Muscle of back (tissue), 13 donors: ENCODE results near the gene IQCF2. TPM values are rescaled to one million over a fixed set of nuclear protein-coding genes. Genes with fewer than 3 reads are reported as not detected.
A peak's percentile ranks its signal among the peaks of the same experiment; 100 is the strongest.
"Not testable (repeated sequence)": the region's sequence is repeated elsewhere in the genome, so short reads cannot be mapped to it uniquely, and the experiment has no call there.

ENCODE experiments used
- DNase-seq, 3 donors: peaks; one replicate each; pipeline versions ENCODE4 v3.0.0 to v3.0.0-alpha.2; 2013
- long read RNA-seq, 9 donors: transcript quantifications; one replicate each; lab custom pipeline, GENCODE V29; 2026
- polyA plus RNA-seq, 10 donors: library from polyadenylated mRNA; unstranded; fragments of 120-200 nt; gene quantifications; one replicate each; pipeline ENCODE4 v1.2.1, GENCODE V29; 2013; ENCODE audit not compliant: insufficient read length in 10 of 10

The IQCF2 gene
- polyA plus RNA-seq, result not detected
- long read RNA-seq, donor 1, result 0 reads
- long read RNA-seq, donor 2, result 0 reads
- long read RNA-seq, donor 3, result 0 reads
- long read RNA-seq, donor 4, result 0 reads
- long read RNA-seq, donor 5, result 0 reads
- long read RNA-seq, donor 6, result 0 reads
- long read RNA-seq, donor 7, result 0 reads
- long read RNA-seq, donor 8, result 0 reads
- long read RNA-seq, donor 9, result 0 reads

DNA sequence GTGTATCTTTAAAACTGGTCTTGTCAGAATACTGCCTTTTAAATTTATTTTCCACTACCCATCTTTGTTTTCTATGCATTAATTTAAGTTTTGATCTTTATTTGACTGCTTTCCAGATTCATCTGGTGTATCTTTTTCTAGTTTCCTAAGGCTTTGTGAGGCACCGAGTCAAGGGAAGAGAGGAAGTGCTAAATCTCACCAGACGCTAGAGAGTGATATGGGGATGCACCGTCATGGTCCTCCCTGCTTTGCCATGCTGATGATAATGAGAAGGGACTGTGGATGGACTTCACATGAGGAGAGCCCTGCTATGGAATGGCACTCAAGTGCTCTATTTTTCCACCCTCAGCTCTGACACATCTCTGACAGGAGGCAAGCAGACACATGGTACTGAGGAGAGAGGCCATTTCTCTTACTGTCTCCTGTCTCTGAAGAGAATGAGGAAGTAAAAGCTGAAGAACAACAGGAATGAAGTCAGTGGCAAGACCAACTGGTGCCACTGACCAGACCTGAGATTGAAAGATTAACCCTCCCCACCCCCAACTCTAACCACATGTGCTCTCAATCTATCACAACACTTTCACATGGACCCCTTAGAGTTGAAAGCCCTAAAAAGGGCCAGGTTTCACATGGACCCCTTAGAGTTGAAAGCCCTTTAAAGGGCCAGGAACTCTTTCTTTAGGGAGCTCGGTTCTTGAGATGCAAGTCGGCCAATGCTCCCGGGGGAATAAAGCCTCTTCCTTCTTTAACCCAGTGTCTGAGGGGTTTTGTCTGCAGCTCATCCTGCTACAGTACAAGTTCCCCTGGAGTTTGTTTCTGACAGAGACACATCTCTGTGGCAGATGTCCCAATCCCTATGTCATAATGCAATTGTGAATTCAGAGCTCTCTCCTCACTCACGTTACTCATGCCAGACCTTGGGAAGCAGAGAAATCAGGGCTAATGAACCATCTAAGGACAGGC lies at the start of gene IQCF2:
Gene IQCF2 (plus strand): TSS at position 913 of the 963 bp plus-strand sequence. CDS start 52 bp downstream, outside the sequence.
- no peak for DNase-seq

DNA sequence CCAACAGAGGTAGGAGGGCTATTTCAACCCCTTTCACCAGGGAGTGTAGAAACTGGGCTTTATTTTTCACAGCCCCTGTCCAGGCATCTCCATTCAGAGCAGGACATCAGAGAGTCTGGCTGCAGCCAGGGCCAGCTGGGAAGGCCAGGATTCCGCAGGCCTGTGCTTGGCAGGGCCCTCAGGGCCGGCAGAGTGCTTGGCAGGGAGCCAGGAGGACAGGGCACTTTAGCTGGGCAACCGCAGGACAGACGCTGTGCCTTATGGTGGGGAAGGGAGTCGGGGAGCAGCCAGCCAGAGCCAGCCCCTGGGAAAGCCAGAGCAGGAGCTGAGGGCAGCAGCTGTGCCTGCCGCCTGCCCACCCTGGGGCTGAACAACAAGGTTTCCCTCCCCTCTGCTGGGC lies 47.9 kb upstream of the IQCF2 start:
- DNase-seq, result peak; percentile 17 to 41 (median 22)

DNA sequence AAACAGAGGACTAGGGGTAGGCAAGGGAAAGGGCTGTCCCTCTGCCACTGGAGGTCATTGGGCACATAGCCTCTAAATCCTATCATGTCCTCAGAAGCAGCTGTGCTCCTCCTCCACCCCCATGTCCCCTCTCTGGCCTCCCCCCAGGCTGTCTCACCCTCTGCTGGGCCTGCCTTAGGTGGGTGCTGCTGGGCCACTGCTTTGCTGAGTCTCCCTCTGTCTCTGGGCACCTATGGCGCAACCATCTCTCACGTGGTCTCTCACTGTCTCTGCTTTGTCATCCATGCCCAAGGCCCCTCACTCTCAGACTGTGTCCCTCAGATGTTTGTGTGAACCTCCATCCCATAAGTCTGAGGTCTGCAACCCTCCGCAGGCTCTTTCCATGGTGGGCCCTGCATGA lies 47.4 kb upstream of the IQCF2 start:
- DNase-seq, result no peak

- no peak for DNase-seq
Measured at GRCh38 chr3:51815614-51816013, 45.8 kb upstream of the IQCF2 start.

- DNase-seq, result no peak
Measured at GRCh38 chr3:51816723-51817122, 44.7 kb upstream of the IQCF2 start.

DNA sequence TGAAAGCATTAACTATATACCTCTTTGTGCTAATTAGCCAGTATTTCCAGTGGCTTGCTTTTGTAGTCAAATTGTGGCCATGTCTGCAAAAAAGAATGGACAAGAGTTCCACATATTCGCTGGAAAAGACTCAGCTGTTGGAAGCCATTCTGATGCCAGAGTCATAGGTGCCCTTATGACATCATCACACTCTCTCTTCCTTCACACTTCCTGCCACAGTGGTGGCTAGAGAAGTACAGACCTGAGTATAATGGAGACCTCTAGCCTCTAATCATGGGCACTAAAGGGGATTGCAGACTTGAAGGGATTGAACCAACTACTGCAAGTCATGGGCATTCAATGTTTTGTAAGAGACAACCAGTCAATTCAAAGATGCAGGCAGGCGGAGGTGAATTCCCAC lies 44.0 kb upstream of the IQCF2 start:
- no peak for DNase-seq

GRCh38 chr3:51819151-51819550 lies 42.3 kb upstream of the IQCF2 start:
- no peak for DNase-seq

DNA sequence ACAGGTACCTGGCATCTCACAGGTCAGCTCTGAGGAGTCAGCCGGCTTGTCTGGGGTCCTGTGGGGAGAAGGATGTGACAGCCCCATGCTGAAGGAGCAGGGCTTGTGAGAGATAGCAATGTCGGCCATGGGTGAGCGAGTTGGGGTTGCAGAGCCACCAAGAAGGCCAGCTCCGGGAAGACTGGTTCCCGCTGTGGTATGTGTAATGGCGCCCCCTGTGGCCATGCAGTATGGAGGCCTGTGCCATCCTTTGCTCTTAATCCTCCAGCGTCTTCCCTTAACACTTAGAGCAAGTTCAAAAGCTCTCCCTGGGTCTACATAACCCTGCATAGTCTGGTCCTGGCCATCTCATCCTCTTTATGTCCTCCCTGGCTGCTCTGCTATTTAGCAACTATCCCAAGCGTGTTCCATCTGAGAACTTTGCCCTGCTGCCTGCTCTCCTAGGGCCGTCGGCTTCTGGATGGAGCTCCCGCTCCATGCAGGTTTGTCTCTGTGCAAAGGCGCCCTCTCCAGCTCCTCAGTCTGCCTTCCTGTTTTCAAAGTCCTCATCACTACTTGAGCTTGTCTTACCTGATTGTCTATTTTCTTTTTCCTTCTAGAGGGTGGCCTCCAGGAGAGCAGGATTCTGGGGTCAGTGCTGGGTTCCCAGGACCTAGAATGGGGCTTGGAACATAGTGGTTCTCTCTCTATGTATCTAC lies 41.6 kb upstream of the IQCF2 start:
- DNase-seq, result no peak

GRCh38 chr3:51828297-51828696 lies 33.1 kb upstream of the IQCF2 start:
- no peak for DNase-seq

- DNase-seq, result no peak
Measured at GRCh38 chr3:51830345-51830744, 31.1 kb upstream of the IQCF2 start.

DNA sequence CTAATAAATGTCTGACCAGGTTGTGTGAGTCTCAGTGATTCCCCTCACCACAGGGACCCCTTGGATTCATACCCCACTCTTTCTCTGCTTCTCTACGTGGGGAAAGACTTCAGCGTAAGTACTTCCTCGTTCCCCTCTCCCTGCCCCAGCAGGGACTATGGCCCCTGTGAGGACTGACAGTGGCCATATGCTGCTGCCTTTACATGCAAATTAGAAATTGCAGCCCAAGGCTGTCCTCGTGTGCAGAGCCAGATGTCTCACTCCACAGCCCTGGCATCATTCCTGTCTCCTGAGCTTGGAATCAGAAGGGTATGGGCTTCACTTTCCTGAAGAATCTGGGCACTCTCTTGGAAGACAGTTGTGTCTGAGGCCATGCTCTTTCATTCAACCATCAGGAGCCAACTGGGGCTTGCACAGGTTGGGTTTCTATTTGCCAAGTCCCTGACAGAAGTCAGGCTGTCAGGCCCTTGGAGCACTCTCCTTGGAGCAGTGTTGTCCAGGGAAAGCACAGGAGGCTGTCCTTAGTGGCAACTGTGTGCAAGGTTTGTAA lies 30.5 kb upstream of the IQCF2 start:
- DNase-seq, result no peak

DNA sequence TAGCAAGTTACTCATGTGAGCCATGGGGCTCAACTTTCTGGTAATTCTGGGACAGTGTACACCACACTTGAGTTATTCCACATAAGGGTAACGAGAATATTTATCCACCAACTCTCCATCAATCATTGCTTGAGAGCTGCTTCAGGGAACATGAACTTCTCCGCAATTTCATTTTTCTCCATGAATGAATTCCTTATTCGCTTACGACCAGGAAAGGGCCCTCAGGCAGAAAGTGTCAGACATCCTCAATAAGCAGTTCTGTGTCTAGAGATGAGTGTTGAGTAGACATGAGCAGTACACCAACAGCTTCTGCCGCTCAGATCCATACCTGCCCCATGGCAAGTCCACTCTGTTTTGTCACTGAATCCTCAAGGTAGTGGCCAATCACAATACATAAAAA lies 24.8 kb upstream of the IQCF2 start:
- no peak for DNase-seq

- DNase-seq, result no peak
Measured at GRCh38 chr3:51845129-51845528, 16.3 kb upstream of the IQCF2 start.

DNA sequence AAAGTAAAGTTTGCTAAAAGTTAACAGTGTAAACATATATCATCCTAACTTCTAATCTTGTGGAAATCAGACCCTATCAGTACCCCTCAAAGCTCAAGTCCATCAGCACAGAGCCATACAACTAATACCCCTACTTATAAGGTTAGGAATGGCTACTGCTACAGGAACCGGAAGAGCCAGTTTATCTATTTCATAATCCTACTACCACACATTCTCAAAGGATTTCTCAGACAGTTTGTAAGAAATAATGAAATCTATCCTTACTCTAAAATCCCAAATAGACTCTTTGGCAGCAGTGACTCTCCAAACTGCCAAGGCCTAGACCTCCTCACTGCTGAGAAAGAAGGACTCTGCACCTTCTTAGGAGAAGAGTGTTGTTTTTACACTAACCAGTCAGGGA lies 6.0 kb upstream of the IQCF2 start:
- not testable (repeated sequence) for DNase-seq

GRCh38 chr3:51862886-51863285 lies 1.5 kb downstream of the IQCF2 start:
- no peak for DNase-seq

GRCh38 chr3:51868896-51869295 lies 7.5 kb downstream of the IQCF2 start:
- DNase-seq, result not testable (repeated sequence)

DNA sequence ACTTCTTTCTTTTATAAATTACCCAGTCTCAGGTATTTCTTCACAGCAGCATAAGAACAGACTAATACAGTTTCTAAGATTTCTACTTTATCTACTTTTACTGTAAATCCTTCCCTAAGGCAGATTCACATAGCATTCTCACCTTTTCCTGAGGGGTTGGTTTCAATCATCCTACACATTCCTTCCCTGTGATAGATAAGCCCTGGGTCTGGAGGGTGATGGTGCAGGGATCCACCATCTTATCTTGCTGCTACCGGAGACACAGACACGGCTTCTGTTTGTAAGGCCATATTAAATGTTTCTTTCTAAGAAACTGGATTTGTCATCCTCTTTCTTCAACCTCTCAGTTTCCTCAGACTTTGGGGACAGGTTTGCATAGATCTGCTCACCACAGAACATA lies 7.9 kb downstream of the IQCF2 start:
- no peak for DNase-seq

DNA sequence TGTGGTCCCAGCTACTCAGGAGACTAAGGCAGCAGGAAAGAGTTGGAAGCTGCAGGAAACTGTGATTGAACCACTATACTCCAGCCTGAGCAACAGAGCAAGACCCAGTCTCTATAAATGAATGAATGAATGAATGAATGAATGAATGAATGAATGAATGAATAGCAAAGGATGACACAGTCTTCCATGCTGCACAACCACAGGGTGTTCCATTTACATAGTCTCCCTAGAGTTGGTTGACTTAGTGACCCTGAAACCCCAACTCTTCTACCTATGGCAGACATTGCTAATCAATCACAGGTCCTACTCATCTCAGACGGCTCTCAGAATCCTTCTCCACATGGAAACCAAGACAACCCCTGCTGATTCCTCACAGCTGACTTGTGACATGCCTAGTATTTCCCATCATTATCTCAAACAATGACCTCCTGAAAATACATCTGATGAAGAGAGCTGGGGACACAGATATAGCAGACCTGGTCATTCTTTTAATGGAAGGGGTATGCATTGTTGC lies 11.9 kb downstream of the IQCF2 start:
- DNase-seq, result no peak

GRCh38 chr3:51873876-51874275 lies 12.5 kb downstream of the IQCF2 start:
- no peak for DNase-seq

DNA sequence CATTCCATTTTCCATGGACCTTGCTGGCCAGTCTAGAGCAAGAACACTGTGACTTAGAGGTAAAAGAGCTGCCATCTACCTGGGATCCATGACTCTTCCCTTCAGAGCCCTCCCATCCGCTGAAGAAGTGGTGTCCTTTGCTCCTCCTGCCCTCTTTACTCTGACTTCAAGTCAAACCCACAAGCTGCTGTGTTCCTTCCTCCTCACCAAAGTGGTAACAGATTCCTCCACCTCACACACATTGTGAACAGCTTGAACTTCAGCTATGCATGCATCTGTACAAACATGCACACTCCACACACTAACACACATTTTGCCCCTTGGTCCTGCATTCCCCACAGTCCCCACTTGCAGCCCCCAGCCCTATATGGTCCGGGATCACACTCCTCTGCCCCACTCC lies 13.0 kb downstream of the IQCF2 start:
- no peak for DNase-seq

GRCh38 chr3:51874889-51875288 lies 13.5 kb downstream of the IQCF2 start:
- DNase-seq, result no peak

DNA sequence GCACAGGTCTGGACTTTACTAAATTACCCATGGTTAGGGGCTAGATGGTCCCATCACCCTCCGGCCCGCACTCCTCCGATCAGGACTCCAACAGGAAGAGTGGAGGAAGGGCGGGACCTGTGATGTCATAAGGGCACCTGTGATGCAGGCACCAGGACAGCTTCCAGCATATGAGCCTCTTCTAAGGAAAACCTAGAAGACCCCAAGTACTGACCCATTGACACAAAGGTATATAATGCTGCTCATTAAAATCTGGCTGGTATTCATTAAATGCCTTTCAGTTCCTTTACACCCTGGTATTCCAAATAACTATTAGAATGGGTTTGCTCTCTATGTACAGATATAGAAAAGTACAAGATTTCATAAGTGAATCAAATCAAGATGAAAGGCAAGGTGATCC lies 14.1 kb downstream of the IQCF2 start, which contains the start of gene IQCF5:
Gene IQCF5 (minus strand): TSS at position 101 of the 400 bp plus-strand sequence. CDS start 70 bp downstream, at position 31.
- DNase-seq, result no peak
